ENCODE results near the gene DNAAF5.

DNA sequence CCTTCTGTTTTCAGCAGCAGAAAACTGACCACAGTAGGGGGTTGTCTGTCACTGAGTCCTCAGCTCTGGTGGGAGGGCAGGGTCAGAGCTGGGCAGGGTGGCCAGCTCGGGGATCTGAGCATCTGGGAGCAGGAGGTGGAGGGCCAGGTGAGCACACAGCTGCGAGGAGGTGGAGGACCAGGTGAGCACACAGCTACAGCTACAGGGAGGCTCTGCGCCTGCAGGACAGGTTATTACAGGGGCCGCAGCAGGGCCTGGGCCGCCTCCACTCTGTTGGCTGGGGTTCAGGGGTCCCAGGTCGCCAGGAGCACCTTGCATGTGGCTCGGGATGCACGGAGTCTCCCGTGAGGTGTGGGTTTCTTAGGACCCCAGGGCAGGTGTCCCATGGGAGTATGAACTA, 53.0 kb downstream of the DNAAF5 start:
- TF ChIP-seq, protein P1, sequence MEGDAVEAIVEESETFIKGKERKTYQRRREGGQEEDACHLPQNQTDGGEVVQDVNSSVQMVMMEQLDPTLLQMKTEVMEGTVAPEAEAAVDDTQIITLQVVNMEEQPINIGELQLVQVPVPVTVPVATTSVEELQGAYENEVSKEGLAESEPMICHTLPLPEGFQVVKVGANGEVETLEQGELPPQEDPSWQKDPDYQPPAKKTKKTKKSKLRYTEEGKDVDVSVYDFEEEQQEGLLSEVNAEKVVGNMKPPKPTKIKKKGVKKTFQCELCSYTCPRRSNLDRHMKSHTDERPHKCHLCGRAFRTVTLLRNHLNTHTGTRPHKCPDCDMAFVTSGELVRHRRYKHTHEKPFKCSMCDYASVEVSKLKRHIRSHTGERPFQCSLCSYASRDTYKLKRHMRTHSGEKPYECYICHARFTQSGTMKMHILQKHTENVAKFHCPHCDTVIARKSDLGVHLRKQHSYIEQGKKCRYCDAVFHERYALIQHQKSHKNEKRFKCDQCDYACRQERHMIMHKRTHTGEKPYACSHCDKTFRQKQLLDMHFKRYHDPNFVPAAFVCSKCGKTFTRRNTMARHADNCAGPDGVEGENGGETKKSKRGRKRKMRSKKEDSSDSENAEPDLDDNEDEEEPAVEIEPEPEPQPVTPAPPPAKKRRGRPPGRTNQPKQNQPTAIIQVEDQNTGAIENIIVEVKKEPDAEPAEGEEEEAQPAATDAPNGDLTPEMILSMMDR (IDR thresholded peaks at IDR 0.05): no peak
- no peak for TF ChIP-seq POLR2A (IDR thresholded peaks at IDR 0.05)
